HG03159 (cell line): ENCODE data around the gene GPC6.

ENCODE experiments used
- ATAC-seq: cut with Tn5 transposase; IDR thresholded peaks from one replicate; pipeline ENCODE4 v1.9.1; 2021; ENCODE audit warnings: mild to moderate bottlenecking, moderate library complexity; ENCODE audit not compliant: unreplicated experiment

The GPC6 gene

DNA sequence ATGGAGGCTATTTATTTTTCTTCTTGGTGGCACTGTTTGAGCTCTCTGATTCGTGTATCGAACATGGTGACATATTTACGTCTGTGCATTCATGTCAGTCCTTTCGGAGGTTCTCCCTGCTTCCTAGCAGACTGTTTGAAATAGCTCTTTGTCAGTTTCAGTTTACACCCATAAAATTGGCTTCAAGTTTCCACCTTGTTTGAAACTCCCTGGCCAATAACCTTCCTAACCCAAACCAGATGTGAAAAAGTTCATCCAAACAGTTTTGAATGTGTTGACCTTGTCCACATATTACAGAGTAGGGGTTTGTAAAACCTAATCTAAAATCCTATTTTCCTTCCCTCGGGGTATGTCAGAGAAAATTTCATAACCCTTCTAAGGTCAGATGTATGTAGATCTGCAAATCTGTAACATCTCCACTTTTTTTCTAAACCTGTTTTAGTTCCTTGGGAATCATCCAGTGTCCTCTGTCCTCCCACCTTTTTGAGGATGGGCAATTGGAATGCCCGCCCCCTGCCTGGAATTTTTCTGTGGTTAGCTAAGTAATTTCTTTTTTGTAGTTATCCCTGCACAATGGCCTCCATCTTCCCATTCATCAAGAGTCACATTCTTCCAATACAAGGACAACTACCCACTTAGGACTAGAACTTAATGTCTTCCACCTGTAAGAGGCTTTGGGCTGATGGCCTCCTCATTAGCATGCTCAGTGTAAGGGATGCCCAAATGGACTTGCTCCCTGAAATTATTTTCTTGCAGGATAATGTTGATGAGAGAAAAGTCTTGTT lies 499.8 kb downstream of the GPC6 start:
- no peak for ATAC-seq

DNA sequence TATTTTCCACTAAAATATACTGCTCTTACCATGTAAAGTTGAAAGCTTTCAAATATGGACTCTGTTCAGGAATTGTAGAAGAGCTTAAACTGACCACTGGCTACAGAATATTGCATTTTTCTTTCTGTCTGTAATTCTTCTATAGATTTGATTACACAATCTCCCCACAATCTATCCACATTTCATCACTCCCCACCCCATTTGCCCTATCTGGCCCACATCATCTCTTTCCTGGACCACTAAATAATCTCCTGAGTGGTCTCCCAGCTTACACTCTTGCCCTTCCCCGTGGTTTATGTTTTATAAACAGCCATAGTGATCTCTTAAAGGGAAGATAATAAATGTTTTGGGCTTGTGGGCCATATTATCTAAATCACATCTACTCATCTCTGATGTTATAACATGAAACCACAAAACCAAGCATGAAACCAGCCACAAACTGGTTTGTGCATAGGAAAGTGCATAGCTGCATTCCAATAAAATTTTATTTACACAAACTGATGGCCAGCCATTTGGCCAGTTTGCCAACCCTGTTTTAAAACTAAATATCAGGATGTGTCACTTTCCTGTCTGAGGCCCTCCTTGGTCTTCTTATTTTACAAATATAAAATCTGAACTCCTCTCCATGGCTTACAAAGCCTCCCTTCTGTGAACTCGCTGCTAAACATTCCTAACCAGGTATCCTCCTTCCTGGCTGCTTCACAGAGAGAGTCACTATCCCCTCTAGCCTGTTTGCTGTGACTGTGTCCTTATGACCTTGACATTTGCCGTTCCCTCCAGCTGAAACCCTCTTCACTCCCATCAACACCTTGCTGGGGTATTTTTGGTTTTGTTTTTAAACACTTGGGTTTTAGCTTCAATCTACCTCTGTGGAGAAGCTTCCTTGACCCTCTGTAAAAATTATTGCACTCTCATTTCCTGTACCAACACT lies 500.9 kb downstream of the GPC6 start:
- no peak for ATAC-seq

GRCh38 chr13:93729383-93729782 lies 502.8 kb downstream of the GPC6 start:
- ATAC-seq = no peak

- ATAC-seq = no peak
These were observed 504.2 kb downstream of the GPC6 start for GRCh38 chr13:93730780-93731179.

DNA sequence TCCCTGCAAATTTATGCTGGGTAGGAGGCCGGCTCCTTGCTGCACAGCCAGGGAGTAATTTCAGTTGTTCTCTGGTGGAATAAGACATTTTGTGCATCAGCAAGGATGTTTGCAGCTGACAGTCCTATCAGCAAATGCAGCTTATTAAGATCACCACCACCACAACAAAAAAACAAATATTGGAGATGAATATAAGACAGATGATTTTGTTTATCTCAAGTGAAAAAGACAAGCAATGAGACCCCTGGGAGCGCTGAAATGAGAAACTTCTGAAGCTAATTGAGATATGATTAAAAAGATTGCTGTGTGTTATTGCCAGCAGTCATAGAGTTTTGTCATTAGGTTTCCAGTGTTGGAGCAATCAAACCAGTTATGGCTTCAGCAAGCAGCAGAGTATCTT lies 505.6 kb downstream of the GPC6 start:
- ATAC-seq = no peak

- ATAC-seq = no peak
These were observed 509.5 kb downstream of the GPC6 start for GRCh38 chr13:93736081-93736480.

DNA sequence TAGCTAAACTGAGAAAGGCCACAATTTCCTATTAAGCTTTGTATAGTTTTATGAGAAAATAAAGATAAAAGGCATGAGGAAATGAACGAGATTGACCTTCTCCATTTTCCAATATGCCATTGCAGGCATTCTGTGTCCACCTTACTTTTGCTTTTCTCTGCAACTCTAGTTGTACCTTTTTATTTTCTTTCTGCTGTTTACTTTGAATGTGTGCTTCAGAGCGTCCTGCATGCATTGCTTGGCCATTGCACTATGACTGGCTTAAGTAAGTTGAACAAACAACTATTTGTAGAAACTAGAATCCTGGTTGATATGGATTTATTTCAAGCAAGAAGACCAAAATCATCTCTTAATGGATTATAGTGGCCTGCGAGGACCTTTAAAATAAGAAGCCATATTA lies 510.3 kb downstream of the GPC6 start:
- no peak for ATAC-seq

GRCh38 chr13:93740334-93740733 lies 513.7 kb downstream of the GPC6 start:
- no peak for ATAC-seq

- no peak for ATAC-seq
These were observed 517.4 kb downstream of the GPC6 start for GRCh38 chr13:93744033-93744432.

GRCh38 chr13:93744886-93745285 lies 518.3 kb downstream of the GPC6 start:
- no peak for ATAC-seq

GRCh38 chr13:93745884-93746283 lies 519.3 kb downstream of the GPC6 start:
- no peak for ATAC-seq

GRCh38 chr13:93746589-93746988 lies 520.0 kb downstream of the GPC6 start:
- ATAC-seq = no peak

GRCh38 chr13:93750676-93751075 lies 524.1 kb downstream of the GPC6 start:
- ATAC-seq = no peak

- ATAC-seq = no peak
These were observed 524.5 kb downstream of the GPC6 start for GRCh38 chr13:93751117-93751516.

GRCh38 chr13:93752541-93752940 lies 525.9 kb downstream of the GPC6 start:
- no peak for ATAC-seq

- ATAC-seq = no peak
These were observed 527.0 kb downstream of the GPC6 start for GRCh38 chr13:93753639-93754038.

- no peak for ATAC-seq
These were observed 528.7 kb downstream of the GPC6 start for GRCh38 chr13:93755341-93755740.

DNA sequence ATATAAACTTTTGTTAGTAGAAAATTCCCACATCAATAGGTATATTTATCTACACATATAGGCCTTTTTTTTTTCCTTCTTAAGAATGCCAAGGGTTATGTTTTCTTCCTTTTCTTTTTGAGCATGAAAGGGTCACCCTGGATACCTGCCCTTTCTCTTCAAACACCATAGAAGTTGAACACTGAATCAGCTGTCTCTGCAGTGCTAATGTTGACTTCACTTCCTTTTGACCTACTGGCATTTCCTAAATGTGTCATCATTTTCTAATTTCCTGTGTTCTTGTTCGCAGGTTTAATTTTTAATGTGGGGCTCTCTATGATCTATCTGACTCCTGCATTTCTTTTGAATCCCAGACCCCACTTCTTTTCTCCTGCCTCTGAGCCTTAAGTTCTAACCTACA lies 532.0 kb downstream of the GPC6 start:
- no peak for ATAC-seq

GRCh38 chr13:93762708-93763426 lies 536.3 kb downstream of the GPC6 start:
- no peak for ATAC-seq

DNA sequence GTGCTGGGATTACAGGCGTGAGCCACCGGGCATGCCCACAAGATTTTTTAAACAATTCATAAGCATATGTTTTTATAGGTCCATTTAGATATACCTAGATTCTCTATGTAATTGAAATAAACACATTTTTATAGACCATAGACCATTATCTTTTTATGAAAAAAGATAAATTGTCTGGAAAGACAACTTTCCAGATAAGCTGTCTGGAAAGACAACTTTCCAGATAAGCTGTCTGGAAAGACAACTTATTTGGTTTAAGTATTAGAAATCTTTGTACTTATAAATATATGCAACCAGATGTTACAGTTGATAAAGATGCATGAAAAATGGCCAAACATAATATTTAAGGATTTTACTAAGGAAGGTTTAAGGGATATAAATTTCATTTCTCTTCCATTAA lies 538.5 kb downstream of the GPC6 start:
- ATAC-seq = no peak

GRCh38 chr13:93765811-93766210 lies 539.2 kb downstream of the GPC6 start:
- ATAC-seq = no peak
